CD4-positive, CD25-positive, alpha-beta regulatory T cell (primary cell): ENCODE data around the gene FBXO15. TPM values are rescaled to one million over a fixed set of nuclear protein-coding genes. Genes with fewer than 3 reads are reported as not detected.

ENCODE experiments used
- ATAC-seq, 2 donors: fragments of 150-1000 bp; cut with Tn5 transposase; one replicate each; pipeline ENCODE4 v1.10.0; 2021; ENCODE audit warnings: low read depth in 2 of 2, moderate number of reproducible peaks in 2 of 2, moderate library complexity in 1 of 2
- DNase-seq, 3 donors: peaks; one replicate each; pipeline versions ENCODE4 v3.0.0 to v3.0.0-alpha.2; 2012 to 2022; ENCODE audit warnings: mixed read lengths in 1 of 3
- H3K27ac ChIP-seq: one replicate; pipeline ENCODE4 v1.7.0; 2013; ENCODE audit warnings: mild to moderate bottlenecking, low read length; ENCODE audit not compliant: insufficient read depth, poor library complexity, severe bottlenecking
- H3K27me3 ChIP-seq: one replicate; pipeline ENCODE4 v1.7.0; 2013; ENCODE audit warnings: low read length; ENCODE audit not compliant: control insufficient read depth, insufficient read depth
- H3K36me3 ChIP-seq: one replicate; pipeline ENCODE4 v1.7.0; 2013; ENCODE audit warnings: mild to moderate bottlenecking, low read length, moderate library complexity; ENCODE audit not compliant: control insufficient read depth, insufficient read depth
- H3K4me1 ChIP-seq: 2 replicates; pipeline ENCODE4 v1.7.0; 2013; ENCODE audit warnings: mild to moderate bottlenecking, low read length; ENCODE audit not compliant: insufficient read depth, control insufficient read depth, poor library complexity, severe bottlenecking
- H3K4me3 ChIP-seq: one replicate; pipeline ENCODE4 v1.7.0; 2013; ENCODE audit warnings: low read depth, mild to moderate bottlenecking, low read length, moderate library complexity
- H3K9me3 ChIP-seq, 2 experiments: 1 replicate in 1 of 2; 2 replicates in 1 of 2; pipeline ENCODE4 v1.7.0; 2013; ENCODE audit warnings: low read length in 2 of 2, mild to moderate bottlenecking in 1 of 2, moderate library complexity in 1 of 2; ENCODE audit not compliant: control insufficient read depth in 2 of 2
- H3K27ac Mint-ChIP-seq, 3 donors: one replicate each; pipeline ENCODE4 v1.8.0; 2020 to 2022; ENCODE audit warnings: mild to moderate bottlenecking in 3 of 3, mixed read lengths in 3 of 3, moderate library complexity in 2 of 3
- H3K27me3 Mint-ChIP-seq: one replicate; pipeline ENCODE4 v1.8.0; 2022; ENCODE audit warnings: mild to moderate bottlenecking, mixed read lengths
- H3K36me3 Mint-ChIP-seq: one replicate; pipeline ENCODE4 v1.8.0; 2020; ENCODE audit warnings: mixed read lengths
- H3K4me1 Mint-ChIP-seq, 4 donors: one replicate each; pipeline ENCODE4 v1.8.0; 2020 to 2022; ENCODE audit warnings: mixed read lengths in 4 of 4, mild to moderate bottlenecking in 1 of 4
- H3K4me3 Mint-ChIP-seq, 4 donors: one replicate each; pipeline ENCODE4 v1.8.0; 2020 to 2022; ENCODE audit warnings: mild to moderate bottlenecking in 4 of 4, mixed read lengths in 4 of 4, moderate library complexity in 3 of 4
- H3K9me3 Mint-ChIP-seq, 7 donors: one replicate each; pipeline ENCODE4 v1.8.0; 2020 to 2022; ENCODE audit warnings: mixed read lengths in 7 of 7, mild to moderate bottlenecking in 3 of 7, moderate library complexity in 2 of 7
- polyA plus RNA-seq, 4 donors: library from polyadenylated mRNA; unstranded; fragments of 300-500 nt; fragmentation: Illumina TruSeq; gene quantifications; one replicate each; pipeline ENCODE4 v1.2.3, GENCODE V29; 2021
- total RNA-seq: library from RNA; stranded (reverse); gene quantifications from one replicate; pipeline ENCODE4 v1.2.3, GENCODE V29; 2022

FBXO15 gene
- total and polyA plus RNA-seq, 5 donors from 2014 or later, result 1.1 to 3.0 (median 1.2) TPM; not detected in 1

- Histone ChIP-seq H3K4me3 (no peak overlapping the region), H3K4me1 (no peaks in the 10 kb centered on the region), H3K27me3 (no peaks in the 10 kb centered on the region), H3K27ac (no peak overlapping the region), H3K36me3 (no peaks in the 10 kb centered on the region), H3K9me3 (no peaks in the 10 kb centered on the region)
- Mint-ChIP-seq H3K4me1 (peaks cover 0 to 4% (median 0%) of the 10 kb centered on the region in 4 donors), H3K27ac (peak overlapping the region in 1 of 3 donors; percentile 67), H3K27me3 (peaks cover 12% of the 10 kb centered on the region), H3K4me3 (no peak overlapping the region), H3K36me3 (peaks cover 5% of the 10 kb centered on the region), H3K9me3 (no peaks in the 10 kb centered on the region)
- DNase-seq, result no peak
- ATAC-seq, result no peak
These were observed 7.1 kb downstream of the FBXO15 start for GRCh38 chr18:74140582-74140981.

GRCh38 chr18:74139888-74140287 is 7.7 kb downstream of the FBXO15 start:
- H3K36me3 Mint-ChIP-seq, result peaks cover 5% of the 10 kb centered on the region
- Histone ChIP-seq H3K36me3 (no peaks in the 10 kb centered on the region), H3K9me3 (no peaks in the 10 kb centered on the region), H3K27me3 (no peaks in the 10 kb centered on the region), H3K4me1 (no peaks in the 10 kb centered on the region), H3K4me3 (no peak overlapping the region), H3K27ac (no peak overlapping the region)
- ATAC-seq (peak in 1 of 2 donors; percentile 43), DNase-seq (peak in 1 of 3 donors; percentile 17)
- H3K4me3 Mint-ChIP-seq, result no peak overlapping the region
- no peak overlapping the region for H3K27ac Mint-ChIP-seq
- peaks cover 11% of the 10 kb centered on the region for H3K27me3 Mint-ChIP-seq
- peaks cover 0 to 4% (median 0%) of the 10 kb centered on the region in 4 donors for H3K4me1 Mint-ChIP-seq
- H3K9me3 Mint-ChIP-seq, result no peaks in the 10 kb centered on the region

GRCh38 chr18:74139411-74139810 is 8.2 kb downstream of the FBXO15 start:
- Mint-ChIP-seq H3K36me3 (peaks cover 5% of the 10 kb centered on the region), H3K4me1 (peaks cover 0 to 4% (median 0%) of the 10 kb centered on the region in 4 donors), H3K9me3 (no peaks in the 10 kb centered on the region), H3K4me3 (no peak overlapping the region), H3K27me3 (peaks cover 11% of the 10 kb centered on the region), H3K27ac (no peak overlapping the region)
- Histone ChIP-seq H3K27ac (no peak overlapping the region), H3K9me3 (no peaks in the 10 kb centered on the region), H3K27me3 (no peaks in the 10 kb centered on the region), H3K4me1 (no peaks in the 10 kb centered on the region), H3K36me3 (no peaks in the 10 kb centered on the region), H3K4me3 (no peak overlapping the region)
- no peak for ATAC-seq
- no peak for DNase-seq

- H3K27me3 Mint-ChIP-seq, result peaks cover 19% of the 10 kb centered on the region
- H3K27ac Mint-ChIP-seq, result no peak overlapping the region
- Histone ChIP-seq H3K4me1 (no peaks in the 10 kb centered on the region), H3K27me3 (no peaks in the 10 kb centered on the region), H3K27ac (no peak overlapping the region), H3K36me3 (no peaks in the 10 kb centered on the region), H3K4me3 (no peak overlapping the region), H3K9me3 (no peaks in the 10 kb centered on the region)
- H3K9me3 Mint-ChIP-seq, result no peaks in the 10 kb centered on the region
- peaks cover 0 to 4% (median 0%) of the 10 kb centered on the region in 4 donors for H3K4me1 Mint-ChIP-seq
- H3K36me3 Mint-ChIP-seq, result peaks cover 11% of the 10 kb centered on the region
- DNase-seq (no peak), ATAC-seq (no peak)
- no peak overlapping the region for H3K4me3 Mint-ChIP-seq
These were observed 9.6 kb downstream of the FBXO15 start for GRCh38 chr18:74137920-74138538.

GRCh38 chr18:74132201-74132600 is 15.4 kb downstream of the FBXO15 start:
- Mint-ChIP-seq H3K27ac (no peak overlapping the region), H3K4me3 (no peak overlapping the region), H3K36me3 (peaks cover 6% of the 10 kb centered on the region), H3K27me3 (peaks cover 14% of the 10 kb centered on the region), H3K9me3 (no peaks in the 10 kb centered on the region), H3K4me1 (no peaks in the 10 kb centered on the region)
- Histone ChIP-seq H3K27me3 (no peaks in the 10 kb centered on the region), H3K4me1 (no peaks in the 10 kb centered on the region), H3K36me3 (no peaks in the 10 kb centered on the region), H3K9me3 (no peaks in the 10 kb centered on the region), H3K27ac (no peak overlapping the region), H3K4me3 (no peak overlapping the region)
- DNase-seq, result no peak
- no peak for ATAC-seq

GRCh38 chr18:74131124-74131523 is 16.5 kb downstream of the FBXO15 start:
- no peaks in the 10 kb centered on the region for H3K27me3 ChIP-seq
- no peaks in the 10 kb centered on the region for H3K36me3 ChIP-seq
- H3K4me3 ChIP-seq, result no peak overlapping the region
- DNase-seq, result no peak
- Mint-ChIP-seq H3K36me3 (peaks cover 6% of the 10 kb centered on the region), H3K4me1 (no peaks in the 10 kb centered on the region), H3K27me3 (peaks cover 20% of the 10 kb centered on the region), H3K27ac (no peak overlapping the region), H3K9me3 (no peaks in the 10 kb centered on the region), H3K4me3 (no peak overlapping the region)
- H3K9me3 ChIP-seq, result no peaks in the 10 kb centered on the region
- ATAC-seq, result no peak
- no peaks in the 10 kb centered on the region for H3K4me1 ChIP-seq
- H3K27ac ChIP-seq, result no peak overlapping the region

- DNase-seq (no peak), ATAC-seq (no peak)
- H3K36me3 Mint-ChIP-seq, result peaks cover 2% of the 10 kb centered on the region
- no peak overlapping the region for H3K27ac Mint-ChIP-seq
- peaks cover 21% of the 10 kb centered on the region for H3K27me3 Mint-ChIP-seq
- Histone ChIP-seq H3K27me3 (no peaks in the 10 kb centered on the region), H3K36me3 (no peaks in the 10 kb centered on the region), H3K4me3 (no peak overlapping the region), H3K4me1 (no peaks in the 10 kb centered on the region), H3K27ac (no peak overlapping the region), H3K9me3 (no peaks in the 10 kb centered on the region)
- no peak overlapping the region for H3K4me3 Mint-ChIP-seq
- no peaks in the 10 kb centered on the region for H3K9me3 Mint-ChIP-seq
- H3K4me1 Mint-ChIP-seq, result no peaks in the 10 kb centered on the region
These were observed 19.5 kb downstream of the FBXO15 start for GRCh38 chr18:74128159-74128558.
